Activated T-cell treated with anti-CD3 and anti-CD28 coated beads, Interleukin-2, amount 50 U/mL, for 24 hours (primary cell): ENCODE measurements around the gene TRPM4.
"Not testable (repeated sequence)": the region's sequence is repeated elsewhere in the genome, so short reads cannot be mapped to it uniquely, and the experiment has no call there.

Source experiments
- DNase-seq: peaks from one replicate; pipeline ENCODE4 v3.0.0-alpha.2; 2020
- H3K27ac Mint-ChIP-seq: 2 replicates; pipeline ENCODE4 v1.8.0; 2020; ENCODE audit warnings: mild to moderate bottlenecking, mixed read lengths
- H3K27me3 Mint-ChIP-seq: 2 replicates; pipeline ENCODE4 v1.8.0; 2020; ENCODE audit warnings: mixed read lengths
- H3K36me3 Mint-ChIP-seq: 2 replicates; pipeline ENCODE4 v1.8.0; 2020; ENCODE audit warnings: low read depth, mixed read lengths
- H3K4me1 Mint-ChIP-seq: 2 replicates; pipeline ENCODE4 v1.8.0; 2020; ENCODE audit warnings: low read depth, mixed read lengths
- H3K4me3 Mint-ChIP-seq: 2 replicates; pipeline ENCODE4 v1.8.0; 2020; ENCODE audit warnings: mild to moderate bottlenecking, moderate library complexity, mixed read lengths
- H3K9me3 Mint-ChIP-seq: 2 replicates; pipeline ENCODE4 v1.8.0; 2020; ENCODE audit warnings: mixed read lengths

The TRPM4 gene

GRCh38 chr19:49182848-49183375 lies 25.3 kb downstream of the TRPM4 start:
- no peak for DNase-seq
- Mint-ChIP-seq H3K36me3 (peaks cover 3% of the 10 kb centered on the region), H3K4me1 (no peaks in the 10 kb centered on the region), H3K27ac (no peak overlapping the region), H3K27me3 (no peaks in the 10 kb centered on the region), H3K9me3 (peaks cover 4% of the 10 kb centered on the region), H3K4me3 (no peak overlapping the region)

DNA sequence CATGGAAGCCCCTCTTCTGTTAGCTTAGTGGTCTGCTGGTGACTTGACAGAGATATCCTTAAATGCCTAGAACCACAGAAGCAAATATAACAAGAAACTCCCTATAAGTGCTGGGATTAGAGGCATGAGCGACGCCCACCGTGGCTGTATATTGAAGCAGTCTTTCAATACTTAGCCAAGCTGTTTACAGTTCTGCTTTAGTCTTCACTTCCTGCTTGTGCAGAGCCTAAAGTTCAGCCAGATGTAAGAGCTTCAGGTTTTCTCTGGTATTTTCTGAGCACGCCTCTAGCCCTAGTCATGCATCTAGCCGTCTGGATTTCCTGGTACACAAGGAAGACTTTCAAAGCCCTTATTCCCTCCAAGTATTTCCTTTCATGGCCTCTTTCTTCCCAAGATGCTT lies 28.5 kb downstream of the TRPM4 start:
- no peak overlapping the region for H3K27ac Mint-ChIP-seq
- peaks cover 3% of the 10 kb centered on the region for H3K36me3 Mint-ChIP-seq
- no peaks in the 10 kb centered on the region for H3K27me3 Mint-ChIP-seq
- DNase-seq, result no peak
- H3K4me3 Mint-ChIP-seq, result no peak overlapping the region
- H3K9me3 Mint-ChIP-seq, result peaks cover 6% of the 10 kb centered on the region
- H3K4me1 Mint-ChIP-seq, result peaks cover 7% of the 10 kb centered on the region

DNA sequence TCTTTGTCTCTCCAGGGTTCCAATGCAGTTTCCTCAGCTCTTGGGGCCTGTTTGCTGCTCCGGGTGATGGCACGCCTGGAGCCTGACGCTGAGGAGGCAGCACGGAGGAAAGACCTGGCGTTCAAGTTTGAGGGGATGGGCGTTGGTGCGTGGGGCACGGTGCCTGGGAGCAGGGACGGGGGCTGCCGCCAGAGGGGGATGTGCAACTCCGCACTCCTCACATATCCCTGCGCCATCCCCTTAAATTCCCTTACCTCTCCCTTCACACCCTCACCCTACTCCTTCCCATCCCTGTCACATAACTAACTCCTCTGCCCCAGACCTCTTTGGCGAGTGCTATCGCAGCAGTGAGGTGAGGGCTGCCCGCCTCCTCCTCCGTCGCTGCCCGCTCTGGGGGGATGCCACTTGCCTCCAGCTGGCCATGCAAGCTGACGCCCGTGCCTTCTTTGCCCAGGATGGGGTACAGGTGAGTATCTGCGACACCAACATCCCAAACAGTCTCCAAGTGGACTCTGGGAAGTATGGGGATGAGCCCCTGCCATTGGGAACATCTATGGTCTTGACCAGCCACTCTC lies 31.1 kb downstream of the TRPM4 start:
- Mint-ChIP-seq H3K27me3 (no peaks in the 10 kb centered on the region), H3K4me1 (peaks cover 7% of the 10 kb centered on the region), H3K36me3 (peaks cover 3% of the 10 kb centered on the region), H3K4me3 (no peak overlapping the region), H3K27ac (no peak overlapping the region), H3K9me3 (peaks cover 6% of the 10 kb centered on the region)
- DNase-seq, result no peak

GRCh38 chr19:49189259-49189658 lies 31.7 kb downstream of the TRPM4 start:
- H3K9me3 Mint-ChIP-seq, result peaks cover 2% of the 10 kb centered on the region
- H3K27me3 Mint-ChIP-seq, result no peaks in the 10 kb centered on the region
- H3K36me3 Mint-ChIP-seq, result no peaks in the 10 kb centered on the region
- peaks cover 7% of the 10 kb centered on the region for H3K4me1 Mint-ChIP-seq
- DNase-seq, result no peak
- H3K4me3 Mint-ChIP-seq, result no peak overlapping the region
- no peak overlapping the region for H3K27ac Mint-ChIP-seq

- no peaks in the 10 kb centered on the region for H3K27me3 Mint-ChIP-seq
- H3K4me3 Mint-ChIP-seq, result no peak overlapping the region
- no peaks in the 10 kb centered on the region for H3K36me3 Mint-ChIP-seq
- H3K27ac Mint-ChIP-seq, result no peak overlapping the region
- peaks cover 2% of the 10 kb centered on the region for H3K9me3 Mint-ChIP-seq
- no peak for DNase-seq
- peaks cover 7% of the 10 kb centered on the region for H3K4me1 Mint-ChIP-seq
Observed at GRCh38 chr19:49190781-49191180, 33.2 kb downstream of the TRPM4 start.

- Mint-ChIP-seq H3K4me1 (peaks cover 7% of the 10 kb centered on the region), H3K27ac (no peak overlapping the region), H3K4me3 (no peak overlapping the region), H3K27me3 (no peaks in the 10 kb centered on the region), H3K36me3 (no peaks in the 10 kb centered on the region), H3K9me3 (peaks cover 2% of the 10 kb centered on the region)
- no peak for DNase-seq
Observed at GRCh38 chr19:49193822-49194394, 36.3 kb downstream of the TRPM4 start.

DNA sequence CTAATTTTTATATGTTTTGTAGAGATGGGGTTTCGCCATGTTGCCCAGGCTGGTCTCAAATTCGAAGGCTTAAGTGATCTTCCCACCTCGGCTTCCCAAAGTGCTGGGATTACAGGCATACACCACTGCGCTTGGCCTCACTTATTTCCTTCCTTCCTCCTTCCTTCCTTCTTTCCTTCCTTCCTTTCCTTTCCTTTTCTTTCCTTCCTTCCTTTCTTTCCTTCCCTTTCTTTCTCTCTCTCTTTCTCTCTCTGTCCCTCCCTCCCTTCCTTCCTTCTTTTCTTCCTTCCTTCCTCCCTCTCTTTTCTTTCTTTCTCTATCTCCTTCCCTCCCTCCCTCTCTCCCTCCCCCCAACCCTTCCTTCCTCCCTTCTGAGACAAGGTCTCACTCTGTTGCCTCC lies 36.8 kb downstream of the TRPM4 start:
- Mint-ChIP-seq H3K4me3 (no peak overlapping the region), H3K27ac (no peak overlapping the region), H3K4me1 (peaks cover 6% of the 10 kb centered on the region), H3K9me3 (peaks cover 2% of the 10 kb centered on the region), H3K36me3 (no peaks in the 10 kb centered on the region), H3K27me3 (no peaks in the 10 kb centered on the region)
- DNase-seq, result no peak

DNA sequence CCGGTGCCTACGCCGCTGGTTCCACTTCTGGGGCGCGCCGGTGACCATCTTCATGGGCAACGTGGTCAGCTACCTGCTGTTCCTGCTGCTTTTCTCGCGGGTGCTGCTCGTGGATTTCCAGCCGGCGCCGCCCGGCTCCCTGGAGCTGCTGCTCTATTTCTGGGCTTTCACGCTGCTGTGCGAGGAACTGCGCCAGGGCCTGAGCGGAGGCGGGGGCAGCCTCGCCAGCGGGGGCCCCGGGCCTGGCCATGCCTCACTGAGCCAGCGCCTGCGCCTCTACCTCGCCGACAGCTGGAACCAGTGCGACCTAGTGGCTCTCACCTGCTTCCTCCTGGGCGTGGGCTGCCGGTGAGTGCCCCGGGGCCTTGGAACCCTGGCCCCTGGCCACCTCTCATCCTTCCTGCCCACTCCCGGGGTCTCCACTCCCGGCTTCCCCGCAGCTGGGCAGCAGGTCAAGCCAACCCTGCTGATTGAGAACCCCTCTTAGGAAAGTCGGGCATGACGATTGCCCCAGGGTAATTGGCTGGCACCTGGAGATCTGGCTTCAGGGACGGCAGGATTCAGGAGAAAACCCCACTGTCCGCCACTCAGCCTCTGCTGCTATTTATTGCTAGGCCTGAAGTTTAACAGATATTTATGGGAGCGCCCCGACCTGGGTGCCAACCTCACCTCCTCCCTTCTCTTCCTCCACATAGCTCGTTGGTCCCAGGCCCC lies 39.1 kb downstream of the TRPM4 start:
- H3K36me3 Mint-ChIP-seq, result no peaks in the 10 kb centered on the region
- H3K27ac Mint-ChIP-seq, result no peak overlapping the region
- no peak for DNase-seq
- H3K9me3 Mint-ChIP-seq, result no peaks in the 10 kb centered on the region
- H3K27me3 Mint-ChIP-seq, result no peaks in the 10 kb centered on the region
- H3K4me1 Mint-ChIP-seq, result no peaks in the 10 kb centered on the region
- H3K4me3 Mint-ChIP-seq, result no peak overlapping the region

GRCh38 chr19:49200238-49200862 lies 42.8 kb downstream of the TRPM4 start:
- Mint-ChIP-seq H3K36me3 (no peaks in the 10 kb centered on the region), H3K27me3 (peaks cover 3% of the 10 kb centered on the region), H3K4me1 (no peaks in the 10 kb centered on the region), H3K27ac (no peak overlapping the region), H3K9me3 (no peaks in the 10 kb centered on the region), H3K4me3 (no peak overlapping the region)
- DNase-seq, result peak; percentile 41

GRCh38 chr19:49201042-49201441 lies 43.5 kb downstream of the TRPM4 start:
- no peak for DNase-seq
- Mint-ChIP-seq H3K4me3 (no peak overlapping the region), H3K4me1 (no peaks in the 10 kb centered on the region), H3K27ac (no peak overlapping the region), H3K27me3 (peaks cover 3% of the 10 kb centered on the region), H3K36me3 (no peaks in the 10 kb centered on the region), H3K9me3 (no peaks in the 10 kb centered on the region)

DNA sequence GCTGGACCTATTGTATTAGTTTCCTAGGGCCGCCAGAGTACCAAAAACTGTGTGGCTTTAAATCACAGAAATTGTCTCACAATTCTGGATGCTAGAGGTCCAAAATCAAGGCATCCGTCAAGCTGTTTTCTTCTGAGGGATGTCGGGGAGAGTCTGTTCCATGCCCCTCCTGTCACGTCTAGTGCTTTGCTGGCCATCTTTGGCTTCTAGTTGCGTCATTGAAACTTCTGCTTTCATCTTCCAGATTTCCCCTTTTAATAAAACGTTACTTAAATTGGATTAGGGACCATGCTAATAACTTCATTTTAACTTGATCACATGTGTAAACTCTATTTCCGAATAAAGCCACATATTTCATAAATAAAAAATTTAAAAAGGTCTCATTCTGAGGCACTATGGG lies 47.5 kb downstream of the TRPM4 start:
- Mint-ChIP-seq H3K27ac (no peak overlapping the region), H3K4me3 (no peak overlapping the region), H3K27me3 (peaks cover 8% of the 10 kb centered on the region), H3K4me1 (peaks cover 9% of the 10 kb centered on the region), H3K9me3 (no peaks in the 10 kb centered on the region), H3K36me3 (no peaks in the 10 kb centered on the region)
- no peak for DNase-seq

- peaks cover 15% of the 10 kb centered on the region for H3K4me1 Mint-ChIP-seq
- H3K36me3 Mint-ChIP-seq, H3K27me3 Mint-ChIP-seq, H3K4me3 Mint-ChIP-seq, H3K27ac Mint-ChIP-seq, H3K9me3 Mint-ChIP-seq, DNase-seq: not testable (repeated sequence)
Observed at GRCh38 chr19:49209502-49209901, 51.9 kb downstream of the TRPM4 start.

DNA sequence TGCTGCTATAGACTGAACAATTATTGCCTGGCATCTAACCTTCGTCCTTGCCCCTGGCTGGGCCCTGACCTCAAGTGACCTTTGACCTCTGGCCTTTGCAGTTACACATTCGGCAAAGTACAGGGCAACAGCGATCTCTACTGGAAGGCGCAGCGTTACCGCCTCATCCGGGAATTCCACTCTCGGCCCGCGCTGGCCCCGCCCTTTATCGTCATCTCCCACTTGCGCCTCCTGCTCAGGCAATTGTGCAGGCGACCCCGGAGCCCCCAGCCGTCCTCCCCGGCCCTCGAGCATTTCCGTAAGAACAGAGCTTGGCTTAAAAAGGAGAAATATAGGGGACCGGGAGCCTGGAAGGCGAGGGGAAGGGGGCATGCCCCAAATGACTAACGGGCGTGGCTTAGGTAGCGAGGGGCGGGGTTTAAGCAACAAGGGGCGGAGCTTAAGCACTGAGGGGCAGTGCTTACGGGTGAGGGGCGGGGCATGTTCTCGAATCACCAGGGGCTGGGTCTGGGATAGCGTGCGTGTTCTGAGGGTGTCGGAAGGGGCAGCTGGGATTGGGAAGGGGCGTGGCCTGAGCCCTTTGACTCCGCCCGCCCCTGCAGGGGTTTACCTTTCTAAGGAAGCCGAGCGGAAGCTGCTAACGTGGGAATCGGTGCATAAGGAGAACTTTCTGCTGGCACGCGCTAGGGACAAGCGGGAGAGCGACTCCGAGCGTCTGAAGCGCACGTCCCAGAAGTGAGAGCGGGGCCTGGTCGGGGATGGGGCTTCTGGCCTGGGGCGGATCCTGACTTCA lies 52.7 kb downstream of the TRPM4 start:
- no peak overlapping the region for H3K27ac Mint-ChIP-seq
- H3K27me3 Mint-ChIP-seq, result peaks cover 10% of the 10 kb centered on the region
- peaks cover 15% of the 10 kb centered on the region for H3K4me1 Mint-ChIP-seq
- H3K9me3 Mint-ChIP-seq, result no peaks in the 10 kb centered on the region
- H3K36me3 Mint-ChIP-seq, result no peaks in the 10 kb centered on the region
- H3K4me3 Mint-ChIP-seq, result peak overlapping the region; percentile 18
- DNase-seq, result peak; percentile 57

DNA sequence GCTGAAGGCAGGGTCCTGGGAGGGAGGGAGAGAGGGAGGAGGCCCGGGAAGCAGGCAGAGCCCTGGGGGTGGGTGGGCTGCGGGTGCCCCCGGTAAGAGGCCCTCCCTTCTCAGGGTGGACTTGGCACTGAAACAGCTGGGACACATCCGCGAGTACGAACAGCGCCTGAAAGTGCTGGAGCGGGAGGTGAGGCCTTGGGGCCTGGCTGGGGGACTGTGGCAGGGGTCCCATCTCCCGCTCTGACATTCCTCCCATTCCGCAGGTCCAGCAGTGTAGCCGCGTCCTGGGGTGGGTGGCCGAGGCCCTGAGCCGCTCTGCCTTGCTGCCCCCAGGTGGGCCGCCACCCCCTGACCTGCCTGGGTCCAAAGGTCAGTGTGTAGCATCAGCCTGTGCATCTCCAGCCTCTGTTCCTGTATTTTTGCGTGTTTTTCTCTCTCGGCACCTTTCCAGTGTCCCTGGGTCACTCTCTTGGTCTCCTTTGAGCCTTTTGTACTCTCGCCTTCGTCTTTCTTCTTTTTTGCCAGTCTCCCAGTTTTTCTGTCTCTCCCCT lies 53.4 kb downstream of the TRPM4 start:
- no peak for DNase-seq
- no peaks in the 10 kb centered on the region for H3K9me3 Mint-ChIP-seq
- H3K27ac Mint-ChIP-seq, result no peak overlapping the region
- H3K36me3 Mint-ChIP-seq, result no peaks in the 10 kb centered on the region
- H3K4me3 Mint-ChIP-seq, result no peak overlapping the region
- H3K4me1 Mint-ChIP-seq, result peaks cover 15% of the 10 kb centered on the region
- H3K27me3 Mint-ChIP-seq, result peaks cover 10% of the 10 kb centered on the region
